Measurements from ENCODE around the gene PSMD1.
A peak's percentile ranks its signal among the peaks of the same experiment; 100 is the strongest.

PSMD1 gene

DNA sequence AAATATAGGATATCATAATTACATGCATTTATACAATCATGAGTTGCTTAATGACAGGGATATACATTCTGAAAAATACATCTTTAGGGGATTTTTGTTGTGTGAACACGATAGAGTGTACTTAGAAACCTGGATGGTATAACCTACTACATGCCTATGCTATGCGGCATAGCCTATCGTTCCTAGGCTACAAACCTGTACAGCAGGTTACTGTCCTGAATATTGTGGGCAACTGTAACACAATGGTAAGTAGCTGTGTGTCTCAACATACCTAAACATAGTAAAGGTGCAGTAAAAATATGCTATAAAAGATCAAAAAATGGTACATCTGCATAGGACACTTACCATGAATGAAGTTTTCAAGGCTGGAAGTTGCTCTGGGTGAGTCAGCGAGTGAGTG is 12.9 kb upstream of the PSMD1 start:
- Histone ChIP-seq H3K4me3 (ENCODE audit: low read depth in 1 of 2, low read length in 2 of 2) (no peak overlapping the region), H3K4me1 (ENCODE audit: control insufficient read depth in 1 of 2, insufficient read depth in 2 of 2, low read length in 2 of 2) (peaks cover 5 to 6% of the 10 kb centered on the region in 2 donors), H3K9ac (ENCODE audit: low read depth in 1 of 2, low read length in 2 of 2) (no peak overlapping the region), H3K36me3 (ENCODE audit: control insufficient read depth in 1 of 2, insufficient read depth in 2 of 2, low read length in 2 of 2) (peaks cover 9 to 29% of the 10 kb centered on the region in 2 donors), H3K27ac (ENCODE audit: low read depth, low read length) (no peak overlapping the region), H3K9me3 (ENCODE audit: control insufficient read depth in 1 of 2, low read length in 2 of 2) (no peaks in the 10 kb centered on the region), H3K27me3 (ENCODE audit: control insufficient read depth in 1 of 2, insufficient read depth in 2 of 2, low read length in 2 of 2) (peaks cover 4 to 8% of the 10 kb centered on the region in 2 donors)

DNA sequence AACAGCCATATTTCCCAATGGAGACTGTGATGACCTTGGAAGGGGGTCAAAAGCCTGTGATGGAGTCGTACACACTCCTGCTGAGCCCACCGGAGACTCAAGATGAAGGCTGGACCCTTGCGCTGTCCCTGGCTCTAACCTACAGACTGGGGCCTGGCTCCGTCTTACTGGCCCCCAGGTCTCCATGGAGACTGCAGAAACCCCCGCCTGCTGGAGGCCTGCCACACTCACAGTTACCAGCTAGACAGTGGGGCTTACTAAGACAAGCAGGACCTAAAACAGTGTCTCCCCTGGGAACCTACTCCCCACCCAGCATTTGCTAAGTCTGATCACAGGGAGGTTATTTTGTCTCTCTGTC is 9.8 kb upstream of the PSMD1 start:
- Histone ChIP-seq H3K27me3 (ENCODE audit: control insufficient read depth in 1 of 2, insufficient read depth in 2 of 2, low read length in 2 of 2) (no peaks in the 10 kb centered on the region), H3K4me3 (ENCODE audit: low read depth in 1 of 2, low read length in 2 of 2) (no peak overlapping the region), H3K36me3 (ENCODE audit: control insufficient read depth in 1 of 2, insufficient read depth in 2 of 2, low read length in 2 of 2) (peaks cover 2 to 22% of the 10 kb centered on the region in 2 donors), H3K9me3 (ENCODE audit: control insufficient read depth in 1 of 2, low read length in 2 of 2) (no peaks in the 10 kb centered on the region), H3K4me1 (ENCODE audit: control insufficient read depth in 1 of 2, insufficient read depth in 2 of 2, low read length in 2 of 2) (peaks cover 27 to 28% of the 10 kb centered on the region in 2 donors), H3K9ac (ENCODE audit: low read depth in 1 of 2, low read length in 2 of 2) (no peak overlapping the region), H3K27ac (ENCODE audit: low read depth, low read length) (no peak overlapping the region)

DNA sequence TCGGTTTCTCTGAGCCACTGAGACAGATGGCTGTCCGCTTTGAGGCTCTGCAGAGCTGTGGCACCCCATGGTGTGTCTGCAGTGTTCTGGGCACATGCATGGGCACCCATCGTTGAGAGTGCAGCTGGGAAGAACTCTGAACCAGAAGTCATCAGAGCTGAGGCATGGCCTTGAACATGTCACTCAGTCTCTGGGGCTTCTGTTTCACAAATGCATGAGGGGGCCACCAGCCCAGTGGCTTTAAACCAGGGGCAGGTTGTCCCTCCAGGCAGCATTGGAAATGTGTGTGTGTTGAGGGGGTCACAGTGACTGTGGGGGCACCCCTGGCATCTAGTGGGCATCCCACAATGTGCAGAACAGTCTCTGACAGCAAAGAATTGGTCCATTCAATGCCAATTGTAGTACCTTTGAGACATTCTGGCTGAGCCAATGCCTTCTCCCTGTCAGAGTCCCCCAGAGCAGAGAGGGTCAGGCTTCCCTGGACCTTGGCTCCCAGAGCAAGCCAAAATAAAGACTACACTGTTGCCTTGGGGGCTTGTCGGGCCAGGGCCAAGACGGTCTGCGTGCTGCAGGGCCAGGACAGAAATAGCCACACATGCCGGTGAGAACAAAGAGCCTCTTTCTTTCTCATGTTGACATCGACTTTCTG is 9.3 kb upstream of the PSMD1 start:
- Histone ChIP-seq H3K9ac (ENCODE audit: low read depth in 1 of 2, low read length in 2 of 2) (no peak overlapping the region), H3K4me1 (ENCODE audit: control insufficient read depth in 1 of 2, insufficient read depth in 2 of 2, low read length in 2 of 2) (peaks cover 31 to 32% of the 10 kb centered on the region in 2 donors), H3K27ac (ENCODE audit: low read depth, low read length) (no peak overlapping the region), H3K36me3 (ENCODE audit: control insufficient read depth in 1 of 2, insufficient read depth in 2 of 2, low read length in 2 of 2) (peaks cover 2 to 18% of the 10 kb centered on the region in 2 donors), H3K27me3 (ENCODE audit: control insufficient read depth in 1 of 2, insufficient read depth in 2 of 2, low read length in 2 of 2) (no peaks in the 10 kb centered on the region), H3K4me3 (ENCODE audit: low read depth in 1 of 2, low read length in 2 of 2) (no peak overlapping the region), H3K9me3 (ENCODE audit: control insufficient read depth in 1 of 2, low read length in 2 of 2) (no peaks in the 10 kb centered on the region)

DNA sequence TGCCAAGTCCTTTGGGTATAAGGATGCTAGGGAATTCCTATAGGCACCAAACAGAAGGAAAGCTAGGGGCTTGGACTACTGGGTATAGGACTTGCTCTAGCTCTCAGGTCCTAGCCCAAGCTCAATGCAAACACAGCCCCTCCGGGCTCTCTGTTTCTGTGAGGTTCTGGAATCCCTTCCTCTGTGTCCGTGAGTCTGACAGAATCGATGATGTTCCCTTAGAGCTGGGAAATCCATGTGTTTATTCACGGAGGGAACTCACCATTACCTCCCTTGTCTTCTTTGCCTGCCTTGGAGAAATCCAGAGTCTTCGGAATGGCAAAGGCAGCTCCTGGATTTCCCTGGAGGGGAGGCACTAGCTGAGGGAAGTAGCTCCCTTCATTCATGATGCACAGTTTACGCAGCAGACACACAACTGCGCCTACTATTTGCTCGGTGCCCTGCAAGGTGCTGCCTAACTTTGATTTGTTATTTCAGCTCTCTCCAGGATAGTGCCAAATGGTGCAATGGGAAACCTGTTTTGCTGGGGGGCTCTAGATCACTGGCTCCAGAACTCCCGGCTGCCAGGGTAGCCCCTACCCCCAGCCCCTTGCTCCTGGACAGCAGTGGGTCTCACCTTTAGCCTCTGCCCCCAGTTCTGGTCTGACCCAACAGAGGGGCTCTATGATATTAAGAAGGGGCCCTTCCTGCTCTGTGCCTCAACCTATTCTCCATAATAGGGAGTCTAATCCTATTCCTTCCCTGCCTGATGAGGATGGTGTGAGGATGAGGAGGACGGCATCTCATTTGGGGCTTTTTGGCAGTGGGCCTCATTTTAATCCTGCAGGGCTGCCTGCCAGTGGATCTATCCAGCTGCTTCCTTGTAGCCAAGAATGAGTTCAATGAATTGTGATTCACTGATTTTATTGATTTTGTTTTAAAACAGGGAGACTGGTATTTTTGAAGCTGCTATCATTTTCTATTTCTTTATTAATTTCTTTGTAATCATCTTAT is 8.4 kb upstream of the PSMD1 start:
- H3K9me3 ChIP-seq (ENCODE audit: control insufficient read depth in 1 of 2, low read length in 2 of 2), result no peaks in the 10 kb centered on the region
- H3K4me1 ChIP-seq (ENCODE audit: control insufficient read depth in 1 of 2, insufficient read depth in 2 of 2, low read length in 2 of 2), result peaks cover 34 to 36% of the 10 kb centered on the region in 2 donors
- no peaks in the 10 kb centered on the region for H3K27me3 ChIP-seq (ENCODE audit: control insufficient read depth in 1 of 2, insufficient read depth in 2 of 2, low read length in 2 of 2)
- no peak overlapping the region for H3K9ac ChIP-seq (ENCODE audit: low read depth in 1 of 2, low read length in 2 of 2)
- H3K27ac ChIP-seq (ENCODE audit: low read depth, low read length), result no peak overlapping the region
- H3K36me3 ChIP-seq (ENCODE audit: control insufficient read depth in 1 of 2, insufficient read depth in 2 of 2, low read length in 2 of 2), result peaks cover 0 to 16% of the 10 kb centered on the region in 2 donors
- H3K4me3 ChIP-seq (ENCODE audit: low read depth in 1 of 2, low read length in 2 of 2), result no peak overlapping the region

- H3K9me3 ChIP-seq (ENCODE audit: control insufficient read depth in 1 of 2, low read length in 2 of 2), result no peaks in the 10 kb centered on the region
- H3K27ac ChIP-seq (ENCODE audit: low read depth, low read length), result peak overlapping the region; percentile 22
- H3K27me3 ChIP-seq (ENCODE audit: control insufficient read depth in 1 of 2, insufficient read depth in 2 of 2, low read length in 2 of 2), result no peaks in the 10 kb centered on the region
- peaks cover 34 to 38% of the 10 kb centered on the region in 2 donors for H3K4me1 ChIP-seq (ENCODE audit: control insufficient read depth in 1 of 2, insufficient read depth in 2 of 2, low read length in 2 of 2)
- H3K9ac ChIP-seq (ENCODE audit: low read depth in 1 of 2, low read length in 2 of 2), result peak overlapping the region in 1 of 2 donors; percentile 35
- peaks cover 0 to 11% of the 10 kb centered on the region in 2 donors for H3K36me3 ChIP-seq (ENCODE audit: control insufficient read depth in 1 of 2, insufficient read depth in 2 of 2, low read length in 2 of 2)
- H3K4me3 ChIP-seq (ENCODE audit: low read depth in 1 of 2, low read length in 2 of 2), result peak overlapping the region in 1 of 2 donors; percentile 26
Measured at GRCh38 chr2:231049286-231050017, 7.2 kb upstream of the PSMD1 start.

DNA sequence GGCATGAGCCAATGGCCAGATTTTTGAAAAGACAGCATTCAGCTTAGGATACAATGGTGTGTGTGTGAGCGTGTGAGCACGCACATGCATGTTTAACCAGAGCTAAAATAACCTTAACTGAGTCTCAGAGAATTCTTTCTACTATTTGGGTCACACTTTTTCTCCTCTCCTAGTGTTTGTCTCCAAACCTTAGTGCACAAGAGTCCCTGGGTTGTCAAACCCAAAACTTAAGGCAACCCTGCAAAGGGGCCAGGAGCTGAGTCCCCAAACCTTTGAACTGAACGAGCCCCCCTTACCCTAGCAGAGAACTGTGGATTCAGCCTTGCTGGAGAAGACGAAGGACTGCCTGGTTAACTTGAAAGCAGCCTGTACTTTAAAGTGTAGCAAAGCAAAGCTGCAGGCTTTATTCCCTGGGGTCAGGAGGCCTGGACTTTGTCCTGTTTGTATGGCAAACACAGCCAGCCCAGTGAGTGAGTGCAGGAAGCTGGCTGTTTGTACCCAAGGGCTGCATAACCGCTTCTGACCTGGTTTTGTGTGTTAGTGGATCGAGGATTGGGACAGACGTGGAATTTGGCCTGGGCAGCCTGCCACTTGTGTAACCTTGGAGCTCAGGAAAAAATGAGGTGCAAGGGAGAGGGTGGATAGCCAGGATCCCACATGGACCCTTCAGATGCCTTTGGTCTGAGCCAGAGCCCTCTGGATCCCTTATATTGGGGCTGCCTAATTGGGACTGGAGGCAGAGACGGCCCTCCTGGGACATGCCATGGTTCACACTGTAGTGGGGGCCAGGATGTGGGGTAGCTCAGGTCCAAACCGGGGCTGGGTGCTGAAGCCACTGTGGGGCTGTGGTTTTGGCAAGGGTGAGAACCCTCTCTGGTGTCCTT is 6.4 kb upstream of the PSMD1 start:
- H3K9me3 ChIP-seq (ENCODE audit: control insufficient read depth in 1 of 2, low read length in 2 of 2), result no peaks in the 10 kb centered on the region
- H3K4me1 ChIP-seq (ENCODE audit: control insufficient read depth in 1 of 2, insufficient read depth in 2 of 2, low read length in 2 of 2), result peaks cover 34 to 38% of the 10 kb centered on the region in 2 donors

DNA sequence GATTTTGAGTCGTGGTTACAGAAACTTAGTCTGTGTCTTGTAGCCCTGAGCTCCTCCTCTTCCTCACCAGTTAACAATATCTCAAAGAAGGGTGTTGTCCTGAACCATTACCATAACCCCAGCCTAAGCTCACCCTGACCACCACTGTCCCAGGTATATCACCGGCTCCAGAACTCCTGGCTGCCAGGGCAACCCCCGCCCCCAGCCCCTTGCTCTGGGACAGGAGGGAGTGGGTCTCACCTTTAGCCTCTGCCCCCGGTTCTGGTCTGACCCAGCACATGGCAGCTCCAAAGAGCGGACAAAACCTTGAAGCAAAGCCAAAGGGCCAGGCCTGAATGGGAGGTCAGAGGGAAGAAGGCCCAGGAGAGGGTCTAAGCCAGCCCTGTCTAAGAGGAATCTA is 5.6 kb upstream of the PSMD1 start:
- H3K27ac ChIP-seq (ENCODE audit: low read depth, low read length), result no peak overlapping the region

More for the DNA sequence above, 6.4 kb upstream of the PSMD1 start:
- Histone ChIP-seq H3K27me3 (ENCODE audit: control insufficient read depth in 1 of 2, insufficient read depth in 2 of 2, low read length in 2 of 2) (no peaks in the 10 kb centered on the region), H3K9ac (ENCODE audit: low read depth in 1 of 2, low read length in 2 of 2) (peak overlapping the region in 1 of 2 donors; percentile 35), H3K4me3 (ENCODE audit: low read depth in 1 of 2, low read length in 2 of 2) (peak overlapping the region; percentile 22 to 26), H3K36me3 (ENCODE audit: control insufficient read depth in 1 of 2, insufficient read depth in 2 of 2, low read length in 2 of 2) (peaks cover 0 to 11% of the 10 kb centered on the region in 2 donors), H3K27ac (ENCODE audit: low read depth, low read length) (peak overlapping the region; percentile 65)

DNA sequence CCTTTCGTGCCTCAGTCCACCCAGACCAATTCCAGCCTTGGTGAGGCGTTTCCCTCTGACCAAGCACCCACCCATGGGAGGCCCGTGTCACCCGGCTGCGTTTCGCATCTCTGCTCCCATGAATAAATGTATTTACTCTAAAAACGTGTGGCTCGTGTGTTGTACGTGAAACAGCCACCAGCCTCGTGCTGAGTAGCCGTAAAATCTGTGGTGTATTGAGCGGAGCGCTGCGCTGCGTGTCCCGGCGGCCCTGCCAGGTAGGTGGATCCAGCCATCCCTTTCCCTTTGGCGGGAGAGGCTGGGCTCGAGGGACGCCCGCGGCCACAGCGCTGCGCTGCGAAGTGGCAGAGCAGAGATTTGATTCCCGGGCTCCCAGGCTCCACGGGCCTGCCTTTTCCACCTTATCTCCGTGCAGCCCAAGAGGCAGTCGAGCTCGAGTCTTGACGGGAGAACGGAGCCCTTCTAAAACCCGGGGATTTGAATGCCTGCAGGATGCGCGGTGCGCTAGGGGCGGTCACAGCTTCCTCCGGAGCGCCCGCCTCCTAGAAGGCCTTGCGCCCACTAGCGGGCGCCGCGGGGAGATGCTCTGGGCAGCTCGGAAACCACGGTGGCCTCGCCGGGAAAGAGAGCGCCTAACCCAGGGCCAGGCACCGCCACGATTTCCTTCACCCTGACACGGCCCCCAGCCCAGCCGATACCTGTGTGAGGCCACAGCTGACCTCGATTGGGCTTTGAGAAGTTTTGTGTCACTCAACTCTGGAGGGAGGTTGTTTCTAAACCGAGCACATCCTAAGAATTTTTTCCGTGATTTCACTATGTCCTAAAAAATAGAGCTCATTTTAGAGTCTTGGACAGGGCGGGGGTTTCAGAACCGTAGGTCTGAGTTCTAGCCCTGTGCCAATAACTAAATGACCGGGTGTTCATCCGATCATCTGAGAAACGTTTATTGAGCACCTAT is 3.9 kb upstream of the PSMD1 start:
- H3K27me3 ChIP-seq (ENCODE audit: control insufficient read depth in 1 of 2, insufficient read depth in 2 of 2, low read length in 2 of 2), result no peaks in the 10 kb centered on the region
- H3K9ac ChIP-seq (ENCODE audit: low read depth in 1 of 2, low read length in 2 of 2), result peak overlapping the region in 1 of 2 donors; percentile 39
- H3K36me3 ChIP-seq (ENCODE audit: control insufficient read depth in 1 of 2, insufficient read depth in 2 of 2, low read length in 2 of 2), result peaks cover 0 to under 1% of the 10 kb centered on the region in 2 donors
- peaks cover 38 to 42% of the 10 kb centered on the region in 2 donors for H3K4me1 ChIP-seq (ENCODE audit: control insufficient read depth in 1 of 2, insufficient read depth in 2 of 2, low read length in 2 of 2)
- H3K9me3 ChIP-seq (ENCODE audit: control insufficient read depth in 1 of 2, low read length in 2 of 2), result no peaks in the 10 kb centered on the region
- H3K27ac ChIP-seq (ENCODE audit: low read depth, low read length), result no peak overlapping the region
- peak overlapping the region; percentile 76 to 78 for H3K4me3 ChIP-seq (ENCODE audit: low read depth in 1 of 2, low read length in 2 of 2)

More for the DNA sequence above, 5.6 kb upstream of the PSMD1 start:
- Histone ChIP-seq H3K4me1 (ENCODE audit: control insufficient read depth in 1 of 2, insufficient read depth in 2 of 2, low read length in 2 of 2) (peaks cover 34 to 38% of the 10 kb centered on the region in 2 donors), H3K4me3 (ENCODE audit: low read depth in 1 of 2, low read length in 2 of 2) (peak overlapping the region in 1 of 2 donors; percentile 26), H3K27me3 (ENCODE audit: control insufficient read depth in 1 of 2, insufficient read depth in 2 of 2, low read length in 2 of 2) (no peaks in the 10 kb centered on the region), H3K9ac (ENCODE audit: low read depth in 1 of 2, low read length in 2 of 2) (peak overlapping the region in 1 of 2 donors; percentile 6), H3K9me3 (ENCODE audit: control insufficient read depth in 1 of 2, low read length in 2 of 2) (no peaks in the 10 kb centered on the region), H3K36me3 (ENCODE audit: control insufficient read depth in 1 of 2, insufficient read depth in 2 of 2, low read length in 2 of 2) (peaks cover 0 to 11% of the 10 kb centered on the region in 2 donors)
